Measurements from ENCODE around the gene KATNBL1.

The KATNBL1 gene

DNA sequence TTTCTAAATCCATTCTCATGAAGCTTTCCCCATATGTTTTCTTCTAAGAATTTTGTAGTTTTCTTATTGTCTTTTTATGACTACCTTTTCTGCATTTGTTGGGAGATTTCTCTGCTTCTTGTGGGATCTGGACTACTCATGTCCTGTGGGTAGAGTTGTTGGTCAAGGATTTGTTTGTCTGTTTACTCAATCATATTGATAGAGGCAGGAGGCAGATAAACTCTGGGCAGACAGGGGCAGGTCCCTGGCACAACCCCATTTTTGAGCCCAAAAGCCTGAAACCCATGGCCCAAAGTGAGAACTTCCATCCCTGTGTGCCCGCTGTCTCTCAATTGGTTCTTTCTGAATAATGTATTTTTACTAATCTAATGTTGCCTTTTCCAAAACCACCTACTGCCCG is 95.7 kb downstream of the KATNBL1 start:
- DNase-seq = no peak

DNA sequence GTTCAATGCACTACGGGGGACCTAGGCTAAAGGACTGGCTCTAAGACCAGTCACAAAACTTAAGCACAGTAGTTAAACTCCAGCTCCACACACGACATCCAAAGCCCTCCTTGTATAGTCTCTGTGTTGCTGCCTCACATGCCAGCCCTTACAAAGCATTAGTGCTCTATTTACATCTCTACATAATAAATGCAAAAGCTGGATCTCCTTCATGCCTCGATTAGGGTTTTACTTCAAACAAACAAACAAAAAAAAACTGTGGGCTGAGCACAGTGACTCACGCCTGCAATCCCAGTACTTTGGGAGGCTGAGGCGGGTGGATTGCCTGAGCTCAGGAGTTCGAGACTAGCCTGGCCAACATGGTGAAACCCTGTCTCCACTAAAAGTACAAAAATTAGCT is 98.4 kb downstream of the KATNBL1 start:
- DNase-seq = no peak

DNA sequence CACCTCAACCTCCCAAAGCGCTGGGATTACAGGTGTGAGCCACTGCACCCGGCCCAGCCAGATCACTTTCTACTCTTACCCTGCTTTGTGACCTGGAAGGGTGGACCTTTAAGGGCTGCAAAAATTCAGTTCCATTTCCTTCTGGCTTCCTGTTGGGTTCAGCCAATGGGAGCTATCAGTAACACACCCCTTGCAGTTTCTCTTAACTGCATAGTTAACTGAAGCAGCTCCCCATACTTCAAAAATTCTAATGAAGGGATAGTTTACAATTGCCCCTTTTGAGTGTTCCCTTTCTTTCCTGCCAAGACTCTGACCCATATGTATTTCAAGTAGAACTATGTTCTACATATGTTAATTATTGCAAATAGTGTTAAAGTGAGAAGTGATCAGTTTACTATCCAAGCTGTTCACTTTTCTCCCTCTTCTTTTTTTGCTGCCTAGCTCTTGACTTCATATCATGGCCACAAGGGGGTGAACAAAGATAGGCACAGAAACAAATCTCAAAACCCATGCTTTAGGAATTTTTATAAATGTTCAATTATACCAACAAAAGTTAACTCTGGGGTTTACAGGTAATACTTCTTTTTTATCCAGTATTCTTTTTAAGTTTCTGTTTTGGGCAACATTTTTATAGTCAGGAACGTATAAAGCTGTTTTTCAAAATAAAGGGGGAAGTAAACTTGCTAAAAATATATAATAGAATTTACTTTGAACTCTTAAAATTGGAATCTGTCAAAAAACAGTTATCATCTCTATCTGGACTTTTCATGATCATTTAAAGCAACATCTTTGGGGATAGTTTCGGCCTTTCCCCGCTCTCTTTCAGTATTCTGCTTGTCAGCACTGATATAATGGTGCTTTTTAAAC is 99.9 kb downstream of the KATNBL1 start:
- no peak for DNase-seq

DNA sequence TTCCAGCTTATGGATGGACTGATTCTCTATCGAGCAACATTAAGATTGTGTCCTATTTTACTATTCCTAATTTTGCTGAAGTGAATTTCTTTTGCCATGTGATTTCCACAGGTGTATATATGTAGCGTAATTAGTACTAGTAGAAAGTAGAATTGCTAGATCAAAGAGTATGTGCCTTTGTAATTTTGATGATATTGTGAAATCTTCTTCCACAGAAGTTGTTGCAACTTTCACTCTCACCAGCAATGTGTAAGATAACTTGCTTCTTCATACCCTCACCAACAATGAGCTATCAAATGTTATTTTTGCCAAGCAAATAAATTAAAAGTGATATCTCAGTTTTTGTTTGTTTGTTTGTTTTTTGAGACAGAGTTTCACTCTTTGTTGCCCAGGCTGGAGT is 102.6 kb downstream of the KATNBL1 start:
- DNase-seq = no peak

DNA sequence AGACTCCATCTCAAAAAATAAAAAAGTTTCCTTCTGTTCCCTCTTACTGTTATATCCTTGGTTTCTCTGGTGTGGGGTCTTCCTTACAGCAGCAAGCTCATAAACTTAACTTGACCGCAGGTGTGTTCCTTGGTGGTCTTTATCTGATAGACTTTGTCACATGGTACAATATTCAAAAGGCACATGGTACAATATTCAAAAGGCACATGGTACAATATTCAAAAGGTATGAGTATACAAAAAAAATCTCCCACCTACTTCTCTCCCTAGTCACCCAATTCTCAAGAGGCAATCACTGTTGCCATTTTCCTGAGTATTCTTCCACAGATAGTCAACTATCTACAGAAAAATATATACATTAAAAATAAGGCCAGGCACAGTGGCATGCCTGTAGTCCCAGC is 103.5 kb downstream of the KATNBL1 start:
- no peak for DNase-seq

DNA sequence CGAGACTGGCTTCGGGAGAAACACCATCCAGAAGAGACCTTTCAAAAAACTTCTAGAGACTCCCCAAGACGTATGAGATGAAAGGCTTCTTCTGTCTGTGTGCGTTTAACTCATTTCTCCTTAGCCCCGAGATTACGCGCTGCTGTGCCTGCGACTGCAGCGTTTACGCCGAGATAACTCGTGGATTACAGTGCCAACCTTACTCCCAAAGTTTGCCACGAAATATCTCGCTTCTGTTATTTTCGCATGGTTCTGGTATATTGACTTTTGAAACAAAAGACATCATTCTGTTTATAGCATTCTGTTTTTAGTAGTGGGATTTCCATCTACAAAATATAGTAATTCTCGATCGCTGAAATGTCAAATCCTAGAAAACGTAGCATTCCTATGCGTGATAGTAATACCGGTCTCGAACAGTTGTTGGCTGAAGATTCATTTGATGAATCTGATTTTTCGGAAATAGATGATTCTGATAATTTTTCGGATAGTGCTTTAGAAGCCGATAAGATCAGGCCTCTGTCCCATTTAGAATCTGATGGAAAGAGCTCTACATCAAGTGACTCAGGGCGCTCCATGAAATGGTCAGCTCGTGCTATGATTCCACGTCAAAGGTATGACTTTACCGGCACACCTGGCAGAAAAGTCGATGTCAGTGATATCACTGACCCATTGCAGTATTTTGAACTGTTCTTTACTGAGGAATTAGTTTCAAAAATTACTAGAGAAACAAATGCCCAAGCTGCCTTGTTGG is 107.5 kb downstream of the KATNBL1 start:
- DNase-seq = no peak

DNA sequence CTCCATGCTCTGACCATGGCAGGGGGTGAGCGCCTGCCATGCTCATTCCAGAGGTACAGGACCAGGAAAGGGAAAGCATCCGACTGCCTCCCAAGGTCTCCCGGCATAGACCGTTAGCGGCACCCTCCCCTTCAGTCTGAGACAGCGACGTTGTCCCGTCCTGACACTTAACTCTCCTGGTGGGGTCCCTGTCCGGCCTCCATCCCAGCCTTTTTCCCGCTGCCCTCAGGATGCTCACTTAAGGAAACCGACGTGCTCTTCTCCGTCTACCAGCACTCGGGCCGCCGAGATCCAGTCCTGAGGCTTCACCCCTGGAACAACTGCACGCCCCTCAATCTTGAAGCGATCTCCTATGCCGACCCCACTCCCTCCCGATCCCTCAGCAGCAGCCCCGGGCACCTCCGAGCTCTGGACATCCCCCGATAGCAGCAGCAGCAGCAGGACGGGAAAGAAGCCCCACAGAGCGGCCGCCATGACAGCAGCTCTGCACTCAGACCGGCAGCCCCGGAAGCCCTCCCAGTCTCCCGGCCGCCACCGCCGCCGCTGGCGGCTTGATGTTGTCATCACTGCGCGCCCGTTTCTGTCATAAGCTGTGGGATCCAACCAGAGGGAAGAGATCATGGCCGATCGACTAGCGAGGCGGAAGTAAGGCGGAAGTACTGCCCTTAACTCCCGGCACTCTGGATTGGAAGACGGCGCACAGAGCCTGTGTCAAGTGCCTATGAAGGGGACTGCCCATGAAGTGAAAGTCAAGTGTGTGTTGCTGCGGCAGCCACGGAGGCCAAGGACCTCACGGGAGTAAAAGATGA is 108.3 kb downstream of the KATNBL1 start, which contains the start of the genes EMC7 and PGBD4:
EMC7 (minus strand) TSS at position 497 of the 809 bp plus-strand sequence; CDS start at position 474, 23 bp downstream.
PGBD4 (plus strand) TSS at position 718 of the 809 bp plus-strand sequence. CDS start 449 bp downstream, outside the sequence.
- DNase-seq = peak; percentile 99

DNA sequence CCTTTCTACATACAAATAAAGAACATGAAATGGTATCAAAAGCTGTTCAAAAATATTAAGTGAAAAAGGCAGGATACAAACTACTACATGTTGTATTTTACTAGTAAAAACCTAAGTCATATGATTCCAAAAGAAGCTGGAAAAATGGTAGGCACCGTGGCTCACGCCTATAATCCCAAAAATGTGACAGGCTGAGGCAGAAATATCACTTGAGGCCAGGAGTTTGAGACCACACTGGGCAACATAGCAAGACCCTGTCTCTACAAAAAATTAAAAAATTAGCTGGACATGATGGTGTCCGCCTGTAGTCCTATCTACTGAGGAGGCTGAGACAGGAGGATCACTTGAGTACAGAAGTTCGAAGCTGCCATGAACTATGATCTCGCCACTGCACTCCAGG is 110.0 kb downstream of the KATNBL1 start:
- DNase-seq = no peak

Data from left hindlimb (tissue), 1 donor.